ENCODE measurements around the gene TSPEAR.
"Not testable (repeated sequence)": the region's sequence is repeated elsewhere in the genome, so short reads cannot be mapped to it uniquely, and the experiment has no call there.

The TSPEAR gene

GRCh38 chr21:44656868-44657267, 54.5 kb downstream of the TSPEAR start:
- DNase-seq (ENCODE audit: low read depth in 2 of 3, low spot score in 2 of 3): no peak

- no peak for DNase-seq (ENCODE audit: low read depth in 2 of 3, low spot score in 2 of 3)
Measured at GRCh38 chr21:44654576-44655175, 56.7 kb downstream of the TSPEAR start, which contains the start of gene KRTAP12-4. TSS of gene KRTAP12-4 (minus strand) at chr21:44654659. CDS start at chr21:44654614, 45 bp downstream.

- no peak for DNase-seq (ENCODE audit: low read depth in 2 of 3, low spot score in 2 of 3)
Measured at GRCh38 chr21:44653656-44654575, 57.5 kb downstream of the TSPEAR start.

- no peak for DNase-seq (ENCODE audit: low read depth in 2 of 3, low spot score in 2 of 3)
Measured at GRCh38 chr21:44653123-44653522, 58.2 kb downstream of the TSPEAR start.

GRCh38 chr21:44650973-44651675, 60.2 kb downstream of the TSPEAR start:
- DNase-seq (ENCODE audit: low read depth in 2 of 3, low spot score in 2 of 3): no peak

- no peak for DNase-seq (ENCODE audit: low read depth in 2 of 3, low spot score in 2 of 3)
Measured at GRCh38 chr21:44650265-44650972, 61.0 kb downstream of the TSPEAR start.

- no peak for DNase-seq (ENCODE audit: low read depth in 2 of 3, low spot score in 2 of 3)
Measured at GRCh38 chr21:44649521-44650100, 61.8 kb downstream of the TSPEAR start.

DNA sequence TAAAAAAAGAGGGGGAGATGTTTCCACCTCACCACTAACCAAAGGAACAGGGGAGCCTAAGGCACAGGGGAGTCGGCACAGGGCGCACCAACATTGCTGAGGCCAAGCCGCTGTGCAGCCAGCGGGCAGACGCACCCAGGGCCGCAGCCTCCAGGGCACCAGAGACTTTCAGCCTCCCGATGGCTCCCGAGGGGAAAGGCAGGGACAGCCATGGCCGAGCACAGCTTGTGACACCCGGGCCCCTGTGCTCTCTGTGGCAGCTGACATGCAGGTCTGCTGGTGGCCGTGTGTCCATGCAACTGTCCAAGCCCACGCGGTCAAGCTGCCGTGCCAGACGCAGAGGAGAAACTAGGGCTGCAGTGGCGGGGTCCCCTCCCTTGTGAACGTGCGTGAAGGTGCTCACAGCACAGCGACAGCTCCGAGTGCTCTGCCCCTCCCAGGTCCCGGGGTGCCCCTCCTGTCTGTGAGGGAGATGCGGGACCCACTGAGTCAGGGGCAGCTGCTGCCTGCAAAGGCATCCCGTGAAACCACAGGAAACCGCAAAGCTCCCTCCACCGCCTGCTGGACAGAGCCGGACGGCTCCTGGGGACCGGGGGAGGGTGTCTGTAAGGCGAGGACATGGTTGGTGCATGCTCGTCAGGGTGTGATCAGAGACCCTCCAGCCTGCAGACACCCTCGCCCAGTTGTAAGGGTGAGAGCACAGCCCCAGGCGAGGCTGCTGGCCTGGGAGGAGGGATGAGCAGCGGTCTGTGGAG, 62.6 kb downstream of the TSPEAR start:
- no peak for DNase-seq (ENCODE audit: low read depth in 2 of 3, low spot score in 2 of 3)

- DNase-seq (ENCODE audit: low read depth in 2 of 3, low spot score in 2 of 3): no peak
Measured at GRCh38 chr21:44647222-44647552, 64.2 kb downstream of the TSPEAR start.

- DNase-seq (ENCODE audit: low read depth in 2 of 3, low spot score in 2 of 3): not testable (repeated sequence)
Measured at GRCh38 chr21:44646366-44647221, 64.8 kb downstream of the TSPEAR start, which contains the start of gene KRTAP10-11. TSS of gene KRTAP10-11 (plus strand) at chr21:44646414. CDS start at chr21:44646459, 45 bp downstream.

GRCh38 chr21:44644878-44645277, 66.5 kb downstream of the TSPEAR start:
- DNase-seq (ENCODE audit: low read depth in 2 of 3, low spot score in 2 of 3): no peak

GRCh38 chr21:44643741-44644310, 67.5 kb downstream of the TSPEAR start:
- no peak for DNase-seq (ENCODE audit: low read depth in 2 of 3, low spot score in 2 of 3)

DNA sequence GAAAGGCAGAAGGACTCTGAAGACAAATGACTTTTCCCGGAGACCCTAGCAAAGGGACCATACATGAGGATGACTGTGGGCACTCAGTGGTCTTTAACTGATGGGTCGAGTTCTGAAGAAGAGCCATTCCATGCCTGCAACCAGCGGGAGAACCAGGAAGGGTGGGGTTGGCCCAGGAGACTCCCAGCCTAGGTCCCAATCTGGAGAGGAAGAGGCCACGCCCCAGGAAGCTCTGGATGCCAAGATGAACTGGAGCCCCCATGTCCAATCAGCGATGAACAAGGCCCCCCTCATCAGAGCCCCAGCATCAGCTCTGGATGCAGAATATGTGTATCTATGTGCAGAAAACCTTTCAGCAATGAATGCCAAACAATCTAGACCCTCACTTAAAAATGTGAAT, 70.6 kb downstream of the TSPEAR start:
- DNase-seq (ENCODE audit: low read depth in 2 of 3, low spot score in 2 of 3): no peak

- DNase-seq (ENCODE audit: low read depth in 2 of 3, low spot score in 2 of 3): no peak
Measured at GRCh38 chr21:44639331-44639655, 72.1 kb downstream of the TSPEAR start.

GRCh38 chr21:44638506-44639330, 72.7 kb downstream of the TSPEAR start:
- not testable (repeated sequence) for DNase-seq (ENCODE audit: low read depth in 2 of 3, low spot score in 2 of 3)

DNA sequence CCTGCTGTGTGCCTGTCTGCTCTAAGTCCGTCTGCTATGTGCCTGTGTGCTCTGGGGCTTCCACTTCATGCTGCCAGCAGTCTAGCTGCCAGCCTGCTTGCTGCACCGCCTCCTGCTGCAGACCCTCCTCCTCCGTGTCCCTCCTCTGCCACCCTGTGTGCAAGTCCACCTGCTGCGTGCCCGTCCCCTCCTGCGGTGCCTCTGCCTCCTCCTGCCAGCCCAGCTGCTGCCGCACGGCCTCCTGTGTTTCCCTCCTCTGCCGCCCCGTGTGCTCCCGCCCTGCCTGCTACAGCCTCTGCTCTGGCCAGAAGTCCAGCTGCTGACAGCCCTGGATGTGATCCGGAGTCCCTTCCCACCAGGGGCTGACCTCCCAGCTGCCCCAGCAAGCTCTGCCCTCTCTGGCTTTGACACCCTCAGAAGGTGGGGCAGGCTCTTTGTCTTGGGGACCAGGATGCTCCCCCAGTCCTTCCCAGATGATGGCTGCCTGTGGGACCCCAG, 73.5 kb downstream of the TSPEAR start:
- DNase-seq (ENCODE audit: low read depth in 2 of 3, low spot score in 2 of 3): not testable (repeated sequence)

DNA sequence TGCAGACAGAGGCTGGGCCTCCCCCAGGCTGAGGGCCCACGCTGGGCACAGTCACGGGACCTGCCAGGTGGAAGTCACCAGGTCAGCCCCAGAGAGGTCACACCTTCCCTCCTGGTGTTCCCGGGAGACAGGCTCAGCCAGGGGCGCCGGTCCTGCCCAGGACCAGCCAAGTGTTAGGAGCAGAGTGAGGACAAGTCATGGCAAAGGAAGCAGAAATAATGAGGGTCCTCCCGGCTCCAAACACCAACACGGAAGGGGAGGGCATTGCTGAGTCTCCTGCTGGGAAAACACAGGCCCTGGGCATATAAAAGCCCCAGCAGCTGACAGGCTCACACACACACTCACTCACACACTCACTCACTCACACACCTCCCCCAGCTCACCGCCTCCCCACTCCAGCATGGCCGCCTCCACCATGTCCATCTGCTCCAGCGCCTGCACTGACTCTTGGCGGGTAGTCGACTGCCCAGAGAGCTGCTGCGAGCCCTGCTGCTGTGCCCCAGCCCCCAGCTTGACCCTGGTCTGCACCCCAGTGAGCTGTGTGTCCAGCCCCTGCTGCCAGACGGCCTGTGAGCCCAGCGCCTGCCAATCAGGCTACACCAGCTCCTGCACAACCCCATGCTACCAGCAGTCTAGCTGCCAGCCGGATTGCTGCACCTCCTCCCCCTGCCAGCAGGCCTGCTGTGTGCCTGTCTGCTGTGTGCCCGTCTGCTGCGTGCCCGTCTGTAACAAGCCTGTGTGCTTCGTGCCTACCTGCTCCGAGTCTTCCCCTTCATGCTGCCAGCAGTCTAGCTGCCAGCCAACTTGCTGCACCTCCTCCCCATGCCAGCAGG, 74.1 kb downstream of the TSPEAR start, which contains the start of gene KRTAP10-10:
Gene KRTAP10-10, plus strand, starts transcription at position 339 of the 833 bp plus-strand sequence. Its CDS starts 62 bp downstream, at position 401.
- no peak for DNase-seq (ENCODE audit: low read depth in 2 of 3, low spot score in 2 of 3)

Data from activated CD8-positive, alpha-beta memory T cell treated with anti-CD3 and anti-CD28 coated beads for 48 hours (primary cell).